Measurements from ENCODE around the gene GTPBP1. TPM values are rescaled to one million over a fixed set of nuclear protein-coding genes. Genes with fewer than 3 reads are reported as not detected.

The GTPBP1 gene
- total and polyA plus RNA-seq, 2 of the 13 experiments (the other 11 are each of a cell fraction or from before 2014, with no cell fraction given), result 22.3 to 27.0 TPM

GRCh38 chr22:38755911-38756532, 50.3 kb downstream of the GTPBP1 start, which contains the start of gene SUN2 (continued):
- TF ChIP-seq KDM2A (CRISPR knock-in tag; IDR thresholded peaks at IDR 0.05; ENCODE audit: borderline replicate concordance, low read depth) (0 out of 2 replicates have a peak, but pooled peaks have one; percentile 25), ZFP91 (CRISPR knock-in tag; IDR thresholded peaks at IDR 0.05; ENCODE audit: borderline replicate concordance) (peak; percentile 31; the same call in 1 of the 2 replicates), HCFC1 (IDR thresholded peaks at IDR 0.05; ENCODE audit: low read depth, low read length) (no peak), GABPB1 (CRISPR knock-in tag; IDR thresholded peaks at IDR 0.05) (peak; percentile 0; the same call in 1 of the 2 replicates), ZNF629 (CRISPR knock-in tag; conservative IDR thresholded peaks at IDR 0.05) (peak; percentile 77), ZBTB42 (CRISPR knock-in tag; IDR thresholded peaks at IDR 0.05) (0 out of 2 replicates have a peak, but pooled peaks have one; percentile 68), SP1 (IDR thresholded peaks at IDR 0.05) (no peak), SP1 (CRISPR knock-in tag; IDR thresholded peaks at IDR 0.05) (peak; percentile 91)

- peak overlapping the region; percentile 99 for H3K4me2 ChIP-seq (ENCODE audit: low read depth, low read length)
- peak overlapping the region; percentile 69 to 92 (median 72) for H3K4me3 ChIP-seq (replicated peaks in 1 of 3; ENCODE audit: insufficient read depth in 1 of 3, low read depth in 2 of 3, low read length in 3 of 3)
- peaks cover 3% of the 10 kb centered on the region for H3K79me2 ChIP-seq (ENCODE audit: insufficient read depth, low read length)
- H3K9me3 ChIP-seq (ENCODE audit: low read length), result no peaks in the 10 kb centered on the region
- peaks cover 5 to 11% of the 10 kb centered on the region in 2 experiments; a peak in 4 of 5 replicates for H3K36me3 ChIP-seq (replicated peaks in 1 of 2; ENCODE audit: control insufficient read depth in 1 of 2, insufficient read depth in 2 of 2, low read length in 2 of 2)
- in situ Hi-C loops (cut with HindIII; ENCODE audit: extremely low pct_ligation_motif_present, low pct_unique_long_range_greater_than_20kb), result no loop called here
- H4K20me1 ChIP-seq (ENCODE audit: insufficient read depth, low read length), result no peaks in the 10 kb centered on the region
- DNase-seq (ENCODE audit: low spot score) (no peak), FAIRE-seq (no peak), ATAC-seq (no peak)
- ChIA-PET CTCF (ENCODE audit: low intra/inter-chr PET ratio, low total read pairs) (no interaction called here), POLR2A (interaction anchor here (0.7 to 1.6 kb wide), 6 partner anchors 9 to 642 kb away, joined by 3 to 5 read pairs (median 3); partner anchors contain the start of gene TOMM22)
- intact Hi-C loops (cut with micrococcal nuclease; ENCODE audit: unreplicated experiment), result no loop called here
- peak overlapping the region; percentile 98 for H3K27ac ChIP-seq (ENCODE audit: extremely low read length, insufficient read depth, low read length)
- BruUV-seq (replicated peaks), result TSS peak; percentile 67
- 72% methylated on average over 14 of the region's 17 CpGs for whole genome bisulfite sequencing (ENCODE audit: low lambda C conversion rate)
- no peaks in the 10 kb centered on the region; a peak in 2 of 5 replicates for H3K27me3 ChIP-seq (ENCODE audit: control insufficient read depth in 1 of 2, insufficient read depth in 2 of 2, low read length in 2 of 2)
- no peak overlapping the region for H2AFZ ChIP-seq (ENCODE audit: low read length)
- peaks cover 69% of the 10 kb centered on the region for H3K4me1 ChIP-seq (ENCODE audit: insufficient read depth, low read length)
- H3K9ac ChIP-seq (ENCODE audit: insufficient read depth, low read depth, low read length), result peak overlapping the region; percentile 91
- TF ChIP-seq PCBP1 (IDR thresholded peaks at IDR 0.05; ENCODE audit: borderline replicate concordance, low read depth, low read length) (no peak), CBX5 (CRISPR knock-in tag; IDR thresholded peaks at IDR 0.05; ENCODE audit: borderline replicate concordance) (no peak), E2F5 (CRISPR knock-in tag; conservative IDR thresholded peaks at IDR 0.05) (no peak), HNF1B (CRISPR knock-in tag; IDR thresholded peaks at IDR 0.05) (peak; percentile 10; the same call in 1 of the 2 replicates), POLR2G (IDR thresholded peaks at IDR 0.05; ENCODE audit: low read depth, low read length) (0 out of 2 replicates have a peak, but pooled peaks have one; percentile 2), ZNF607 (CRISPR knock-in tag; IDR thresholded peaks at IDR 0.05; ENCODE audit: borderline replicate concordance) (no peak), ZNF280B (CRISPR knock-in tag; IDR thresholded peaks at IDR 0.05; ENCODE audit: borderline replicate concordance) (no peak), SMARCE1 (IDR thresholded peaks at IDR 0.05; ENCODE audit: borderline replicate concordance) (no peak)
Observed at GRCh38 chr22:38756711-38757463, 51.1 kb downstream of the GTPBP1 start.
